Natural killer cell treated with Interleukin-12 subunit alpha and Interleukin-12 subunit beta and Interleukin-15 and Interleukin-18, amount 100 ng/mL, for 72 hours (primary cell): Measurements from ENCODE around the gene SP8. TPM values are rescaled to one million over a fixed set of nuclear protein-coding genes. Genes with fewer than 3 reads are reported as not detected.
A peak's percentile ranks its signal among the peaks of the same experiment; 100 is the strongest.

Experiments
- ATAC-seq, 2 donors: fragments of 150-1000 bp; cut with Tn5 transposase in 1 of 2; sonication (Bioruptor Pico), chemical (Tn5 transposase) in 1 of 2; 2 replicates each; pipeline ENCODE4 v1.10.0; 2021
- DNase-seq: peaks from one replicate; pipeline ENCODE4 v3.0.0; 2022; ENCODE audit warnings: low spot score
- H3K27ac Mint-ChIP-seq, 2 donors: 1 replicate in 1 of 2; 2 replicates in 1 of 2; pipeline ENCODE4 v1.8.0; 2022; ENCODE audit warnings: mixed read lengths in 2 of 2, mild to moderate bottlenecking in 1 of 2, moderate library complexity in 1 of 2
- H3K27me3 Mint-ChIP-seq, 2 donors: 1 replicate in 1 of 2; 2 replicates in 1 of 2; pipeline ENCODE4 v1.8.0; 2022; ENCODE audit warnings: mixed read lengths in 2 of 2
- H3K36me3 Mint-ChIP-seq: one replicate; pipeline ENCODE4 v1.8.0; 2022; ENCODE audit warnings: mixed read lengths
- H3K4me1 Mint-ChIP-seq, 2 donors: 1 replicate in 1 of 2; 2 replicates in 1 of 2; pipeline ENCODE4 v1.8.0; 2022; ENCODE audit warnings: low read depth in 2 of 2, mixed read lengths in 2 of 2, mild to moderate bottlenecking in 1 of 2
- H3K4me3 Mint-ChIP-seq: one replicate; pipeline ENCODE4 v1.8.0; 2022; ENCODE audit warnings: mixed read lengths
- H3K9me3 Mint-ChIP-seq: 2 replicates; pipeline ENCODE4 v1.8.0; 2022; ENCODE audit warnings: mixed read lengths
- total RNA-seq, 2 donors: library from RNA; stranded (reverse); gene quantifications; one replicate each; pipeline ENCODE4 v1.2.3, GENCODE V29; 2022

SP8 gene
- total RNA-seq, 2 donors from 2014 or later: not detected

GRCh38 chr7:20799566-20800366, 13.1 kb upstream of the SP8 start:
- H3K27me3 Mint-ChIP-seq: peaks cover 15 to 43% of the 10 kb centered on the region in 2 donors
- ATAC-seq: no peak
- DNase-seq: no peak
- no peaks in the 10 kb centered on the region for H3K9me3 Mint-ChIP-seq
- no peak overlapping the region for H3K4me3 Mint-ChIP-seq
- no peak overlapping the region for H3K27ac Mint-ChIP-seq
- no peaks in the 10 kb centered on the region for H3K36me3 Mint-ChIP-seq
- peaks cover 12 to 20% of the 10 kb centered on the region in 2 donors for H3K4me1 Mint-ChIP-seq

- DNase-seq (no peak), ATAC-seq (no peak)
- Mint-ChIP-seq H3K4me1 (peaks cover 12 to 20% of the 10 kb centered on the region in 2 donors), H3K4me3 (peak overlapping the region; percentile 73), H3K9me3 (no peaks in the 10 kb centered on the region), H3K27ac (peak overlapping the region in 1 of 2 donors; percentile 23), H3K27me3 (peaks cover 21 to 46% of the 10 kb centered on the region in 2 donors), H3K36me3 (no peaks in the 10 kb centered on the region)
Measured at GRCh38 chr7:20798694-20799121, 12.0 kb upstream of the SP8 start.

GRCh38 chr7:20798081-20798693, 11.5 kb upstream of the SP8 start:
- peaks cover 22 to 52% of the 10 kb centered on the region in 2 donors for H3K27me3 Mint-ChIP-seq
- ATAC-seq (peak; percentile 89 to 91), DNase-seq (peak; percentile 66)
- H3K4me3 Mint-ChIP-seq: peak overlapping the region; percentile 81
- H3K27ac Mint-ChIP-seq: no peak overlapping the region
- H3K36me3 Mint-ChIP-seq: no peaks in the 10 kb centered on the region
- peaks cover 12 to 20% of the 10 kb centered on the region in 2 donors for H3K4me1 Mint-ChIP-seq
- no peaks in the 10 kb centered on the region for H3K9me3 Mint-ChIP-seq

- no peak for DNase-seq
- Mint-ChIP-seq H3K4me3 (peak overlapping the region; percentile 81), H3K9me3 (no peaks in the 10 kb centered on the region), H3K36me3 (no peaks in the 10 kb centered on the region), H3K27ac (no peak overlapping the region), H3K27me3 (peaks cover 25 to 58% of the 10 kb centered on the region in 2 donors), H3K4me1 (peaks cover 12 to 20% of the 10 kb centered on the region in 2 donors)
- no peak for ATAC-seq
Measured at GRCh38 chr7:20797462-20798080, 10.9 kb upstream of the SP8 start.

- ATAC-seq: no peak
- H3K9me3 Mint-ChIP-seq: no peaks in the 10 kb centered on the region
- H3K4me1 Mint-ChIP-seq: peaks cover 12 to 20% of the 10 kb centered on the region in 2 donors
- peaks cover 27 to 63% of the 10 kb centered on the region in 2 donors for H3K27me3 Mint-ChIP-seq
- no peaks in the 10 kb centered on the region for H3K36me3 Mint-ChIP-seq
- peak overlapping the region; percentile 81 for H3K4me3 Mint-ChIP-seq
- H3K27ac Mint-ChIP-seq: no peak overlapping the region
- no peak for DNase-seq
Measured at GRCh38 chr7:20797042-20797461, 10.4 kb upstream of the SP8 start.

- DNase-seq: no peak
- no peak for ATAC-seq
- Mint-ChIP-seq H3K27me3 (peaks cover 32 to 69% of the 10 kb centered on the region in 2 donors), H3K9me3 (no peaks in the 10 kb centered on the region), H3K4me3 (peak overlapping the region; percentile 81), H3K4me1 (peaks cover 12 to 20% of the 10 kb centered on the region in 2 donors), H3K36me3 (peaks cover 5% of the 10 kb centered on the region), H3K27ac (no peak overlapping the region)
Measured at GRCh38 chr7:20796500-20796899, 9.8 kb upstream of the SP8 start.

- no peak for DNase-seq
- Mint-ChIP-seq H3K36me3 (peaks cover 8% of the 10 kb centered on the region), H3K27ac (no peak overlapping the region), H3K4me1 (peaks cover 12 to 20% of the 10 kb centered on the region in 2 donors), H3K27me3 (peaks cover 36 to 75% of the 10 kb centered on the region in 2 donors), H3K4me3 (no peak overlapping the region), H3K9me3 (no peaks in the 10 kb centered on the region)
- no peak for ATAC-seq
Measured at GRCh38 chr7:20795881-20796280, 9.2 kb upstream of the SP8 start.

- peaks cover 1% of the 10 kb centered on the region for H3K9me3 Mint-ChIP-seq
- H3K36me3 Mint-ChIP-seq: peaks cover 11% of the 10 kb centered on the region
- no peak overlapping the region for H3K27ac Mint-ChIP-seq
- peaks cover 12 to 21% of the 10 kb centered on the region in 2 donors for H3K4me1 Mint-ChIP-seq
- DNase-seq (no peak), ATAC-seq (no peak)
- peaks cover 37 to 78% of the 10 kb centered on the region in 2 donors for H3K27me3 Mint-ChIP-seq
- no peak overlapping the region for H3K4me3 Mint-ChIP-seq
Measured at GRCh38 chr7:20795361-20795760, 8.7 kb upstream of the SP8 start.

GRCh38 chr7:20794676-20795075, 8.0 kb upstream of the SP8 start:
- peaks cover 12 to 24% of the 10 kb centered on the region in 2 donors for H3K4me1 Mint-ChIP-seq
- H3K36me3 Mint-ChIP-seq: peaks cover 14% of the 10 kb centered on the region
- peaks cover 38 to 80% of the 10 kb centered on the region in 2 donors for H3K27me3 Mint-ChIP-seq
- H3K9me3 Mint-ChIP-seq: peaks cover 4% of the 10 kb centered on the region
- DNase-seq: no peak
- no peak for ATAC-seq
- no peak overlapping the region for H3K27ac Mint-ChIP-seq
- H3K4me3 Mint-ChIP-seq: no peak overlapping the region

- peaks cover 4% of the 10 kb centered on the region for H3K9me3 Mint-ChIP-seq
- no peak for DNase-seq
- peaks cover 36 to 76% of the 10 kb centered on the region in 2 donors for H3K27me3 Mint-ChIP-seq
- peaks cover 14% of the 10 kb centered on the region for H3K36me3 Mint-ChIP-seq
- no peak for ATAC-seq
- no peak overlapping the region for H3K27ac Mint-ChIP-seq
- H3K4me1 Mint-ChIP-seq: peaks cover 8 to 19% of the 10 kb centered on the region in 2 donors
- no peak overlapping the region for H3K4me3 Mint-ChIP-seq
Measured at GRCh38 chr7:20793694-20794394, 7.2 kb upstream of the SP8 start.

- Mint-ChIP-seq H3K27ac (no peak overlapping the region), H3K27me3 (peaks cover 39 to 75% of the 10 kb centered on the region in 2 donors), H3K9me3 (peaks cover 4% of the 10 kb centered on the region), H3K4me1 (peaks cover 7 to 17% of the 10 kb centered on the region in 2 donors), H3K4me3 (no peak overlapping the region), H3K36me3 (peaks cover 14% of the 10 kb centered on the region)
- DNase-seq: no peak
- no peak for ATAC-seq
Measured at GRCh38 chr7:20793248-20793647, 6.6 kb upstream of the SP8 start.

- Mint-ChIP-seq H3K36me3 (peaks cover 27% of the 10 kb centered on the region), H3K4me1 (peaks cover 8 to 16% of the 10 kb centered on the region in 2 donors), H3K27me3 (peaks cover 48 to 80% of the 10 kb centered on the region in 2 donors), H3K27ac (no peak overlapping the region), H3K9me3 (peaks cover 4% of the 10 kb centered on the region), H3K4me3 (no peak overlapping the region)
- DNase-seq (no peak), ATAC-seq (no peak)
Measured at GRCh38 chr7:20791538-20792434, 5.1 kb upstream of the SP8 start.
